Measurements from ENCODE around the gene PALMD.

- TF ChIP-seq CTCF (IDR thresholded peaks at IDR 0.05) (no peak), POLR2A (IDR thresholded peaks at IDR 0.05) (no peak)
Measured at GRCh38 chr1:99696616-99697015, 50.7 kb downstream of the PALMD start.
